ENCODE measurements around the gene UBE2D4.

DNA sequence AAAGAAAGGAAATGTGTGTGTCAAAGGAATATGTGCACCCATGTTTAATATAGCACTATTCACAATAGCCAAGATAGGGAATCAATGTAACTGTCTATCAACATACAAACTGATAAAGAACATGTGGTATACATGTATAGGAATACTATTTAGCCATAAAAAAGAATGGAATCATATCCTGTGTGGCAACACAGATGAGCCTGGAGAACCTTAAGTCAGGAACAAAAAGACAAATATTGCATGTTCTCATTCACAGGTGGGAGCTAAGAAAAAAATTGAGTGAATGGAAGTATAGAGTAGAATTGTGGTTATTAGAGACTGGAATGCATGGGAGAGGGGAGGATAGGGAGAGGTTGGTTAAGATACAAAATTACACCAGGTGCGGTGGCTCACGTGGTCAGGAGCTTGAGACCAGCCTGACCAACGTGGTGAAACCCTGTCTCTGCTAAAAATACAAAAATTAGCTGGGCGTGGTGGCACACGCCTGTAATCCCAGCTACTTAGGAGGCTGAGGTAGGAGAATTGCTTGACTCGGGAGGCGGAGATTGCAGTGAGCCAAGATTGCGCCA is 30.3 kb upstream of the UBE2D4 start:
- TF ChIP-seq, protein P1, sequence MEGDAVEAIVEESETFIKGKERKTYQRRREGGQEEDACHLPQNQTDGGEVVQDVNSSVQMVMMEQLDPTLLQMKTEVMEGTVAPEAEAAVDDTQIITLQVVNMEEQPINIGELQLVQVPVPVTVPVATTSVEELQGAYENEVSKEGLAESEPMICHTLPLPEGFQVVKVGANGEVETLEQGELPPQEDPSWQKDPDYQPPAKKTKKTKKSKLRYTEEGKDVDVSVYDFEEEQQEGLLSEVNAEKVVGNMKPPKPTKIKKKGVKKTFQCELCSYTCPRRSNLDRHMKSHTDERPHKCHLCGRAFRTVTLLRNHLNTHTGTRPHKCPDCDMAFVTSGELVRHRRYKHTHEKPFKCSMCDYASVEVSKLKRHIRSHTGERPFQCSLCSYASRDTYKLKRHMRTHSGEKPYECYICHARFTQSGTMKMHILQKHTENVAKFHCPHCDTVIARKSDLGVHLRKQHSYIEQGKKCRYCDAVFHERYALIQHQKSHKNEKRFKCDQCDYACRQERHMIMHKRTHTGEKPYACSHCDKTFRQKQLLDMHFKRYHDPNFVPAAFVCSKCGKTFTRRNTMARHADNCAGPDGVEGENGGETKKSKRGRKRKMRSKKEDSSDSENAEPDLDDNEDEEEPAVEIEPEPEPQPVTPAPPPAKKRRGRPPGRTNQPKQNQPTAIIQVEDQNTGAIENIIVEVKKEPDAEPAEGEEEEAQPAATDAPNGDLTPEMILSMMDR (IDR thresholded peaks at IDR 0.05 in 8 of 11, conservative IDR thresholded peaks at IDR 0.05 in 3 of 11) = no peak
- TF ChIP-seq POLR2A (IDR thresholded peaks at IDR 0.05) = no peak
- TF ChIP-seq POLR2AphosphoS5 (IDR thresholded peaks at IDR 0.05) = no peak
